ENCODE measurements around the gene GATA3. TPM values are rescaled to one million over a fixed set of nuclear protein-coding genes. Genes with fewer than 3 reads are reported as not detected.

The GATA3 gene
- total and polyA plus RNA-seq, 9 of the 15 experiments (the other 6 are each of a cell fraction or from before 2014, with no cell fraction given) = 0.01 to 0.24 (median 0.09) TPM; not detected in 6

- H3K27me3 ChIP-seq (ENCODE audit: control insufficient read depth in 2 of 2, insufficient read depth in 2 of 2, low read length in 2 of 2) = no peaks in the 10 kb centered on the region
- no peaks in the 10 kb centered on the region for H3K4me1 ChIP-seq (replicated peaks in 1 of 2; ENCODE audit: control insufficient read depth in 2 of 2, insufficient read depth in 2 of 2, low read length in 2 of 2)
- no peak overlapping the region for H3K4me3 ChIP-seq
- H4K20me1 ChIP-seq (replicated peaks; ENCODE audit: control insufficient read depth, insufficient read depth, low read length) = no peaks in the 10 kb centered on the region
- in situ Hi-C loops (cut with MboI) (no loop called here), intact Hi-C loops (cut with micrococcal nuclease) (no loop called here)
- no peaks in the 10 kb centered on the region for H3K9me1 ChIP-seq (ENCODE audit: control insufficient read depth, insufficient read depth, low read length)
- no peaks in the 10 kb centered on the region for H3K9me3 ChIP-seq (replicated peaks; ENCODE audit: control insufficient read depth, insufficient read depth, low read depth, low read length)
- 93% methylated on average over 10 of the region's 10 CpGs for WGBS (ENCODE audit: insufficient coverage, low coverage, missing lambda C conversion rate)
- no peak overlapping the region for H2AFZ ChIP-seq (ENCODE audit: low read depth, low read length)
- no peaks in the 10 kb centered on the region for H3K79me2 ChIP-seq (ENCODE audit: control insufficient read depth, insufficient read depth, low read length)
- H3K36me3 ChIP-seq (ENCODE audit: control insufficient read depth, insufficient read depth, low read length) = peaks cover 20% of the 10 kb centered on the region; the same call in 2 of the 3 replicates
- ATAC-seq = no peak
- no peak overlapping the region for H3K27ac ChIP-seq (ENCODE audit: extremely low read depth, low read depth, low read length)
- CTCF ChIA-PET (ENCODE audit: low intra/inter-chr PET ratio) = no interaction called here
- POLR2A ChIA-PET = no interaction called here
- FAIRE-seq = no peak
- no TSS peak for BruUV-seq (replicated peaks)
- no peak overlapping the region for H3K9ac ChIP-seq (ENCODE audit: insufficient read depth in 1 of 2, low read depth in 2 of 2, low read length in 2 of 2)
- DNase-seq (ENCODE audit: extremely low read depth in 1 of 4, low spot score in 3 of 4) = no peak
- H3K4me2 ChIP-seq (ENCODE audit: insufficient read depth, low read length) = no peak overlapping the region
- TF ChIP-seq FOXJ3 (CRISPR knock-in tag; IDR thresholded peaks at IDR 0.05) = no peak
- no peak for TF ChIP-seq POLR2H (tag; IDR thresholded peaks at IDR 0.05; ENCODE audit: low read depth)
- TF ChIP-seq ZNF12 (CRISPR knock-in tag; IDR thresholded peaks at IDR 0.05) = no peak
- TF ChIP-seq HNRNPUL1 (IDR thresholded peaks at IDR 0.05; ENCODE audit: low read length) = no peak
- TF ChIP-seq, protein P1, sequence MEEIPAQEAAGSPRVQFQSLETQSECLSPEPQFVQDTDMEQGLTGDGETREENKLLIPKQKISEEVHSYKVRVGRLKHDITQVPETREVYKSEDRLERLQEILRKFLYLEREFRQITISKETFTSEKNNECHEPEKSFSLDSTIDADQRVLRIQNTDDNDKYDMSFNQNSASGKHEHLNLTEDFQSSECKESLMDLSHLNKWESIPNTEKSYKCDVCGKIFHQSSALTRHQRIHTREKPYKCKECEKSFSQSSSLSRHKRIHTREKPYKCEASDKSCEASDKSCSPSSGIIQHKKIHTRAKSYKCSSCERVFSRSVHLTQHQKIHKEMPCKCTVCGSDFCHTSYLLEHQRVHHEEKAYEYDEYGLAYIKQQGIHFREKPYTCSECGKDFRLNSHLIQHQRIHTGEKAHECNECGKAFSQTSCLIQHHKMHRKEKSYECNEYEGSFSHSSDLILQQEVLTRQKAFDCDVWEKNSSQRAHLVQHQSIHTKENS (CRISPR knock-in tag; IDR thresholded peaks at IDR 0.05) = no peak
- no peak for TF ChIP-seq ZEB2 (IDR thresholded peaks at IDR 0.05)
- no peak for TF ChIP-seq MAZ (CRISPR knock-in tag; conservative IDR thresholded peaks at IDR 0.05 in 1 of 2, IDR thresholded peaks at IDR 0.05 in 1 of 2)
- TF ChIP-seq, protein P2, sequence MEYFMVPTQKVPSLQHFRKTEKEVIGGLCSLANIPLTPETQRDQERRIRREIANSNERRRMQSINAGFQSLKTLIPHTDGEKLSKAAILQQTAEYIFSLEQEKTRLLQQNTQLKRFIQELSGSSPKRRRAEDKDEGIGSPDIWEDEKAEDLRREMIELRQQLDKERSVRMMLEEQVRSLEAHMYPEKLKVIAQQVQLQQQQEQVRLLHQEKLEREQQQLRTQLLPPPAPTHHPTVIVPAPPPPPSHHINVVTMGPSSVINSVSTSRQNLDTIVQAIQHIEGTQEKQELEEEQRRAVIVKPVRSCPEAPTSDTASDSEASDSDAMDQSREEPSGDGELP (CRISPR knock-in tag; IDR thresholded peaks at IDR 0.05; ENCODE audit: borderline replicate concordance) = no peak
- TF ChIP-seq PCBP2 (IDR thresholded peaks at IDR 0.05; ENCODE audit: low read depth, low read length, poor library complexity, severe bottlenecking) = no peak
- TF ChIP-seq BRCA1 (IDR thresholded peaks at IDR 0.05) = no peak
- no peak for TF ChIP-seq BRCA1 (CRISPR knock-in tag; IDR thresholded peaks at IDR 0.05)
- TF ChIP-seq, protein P3, sequence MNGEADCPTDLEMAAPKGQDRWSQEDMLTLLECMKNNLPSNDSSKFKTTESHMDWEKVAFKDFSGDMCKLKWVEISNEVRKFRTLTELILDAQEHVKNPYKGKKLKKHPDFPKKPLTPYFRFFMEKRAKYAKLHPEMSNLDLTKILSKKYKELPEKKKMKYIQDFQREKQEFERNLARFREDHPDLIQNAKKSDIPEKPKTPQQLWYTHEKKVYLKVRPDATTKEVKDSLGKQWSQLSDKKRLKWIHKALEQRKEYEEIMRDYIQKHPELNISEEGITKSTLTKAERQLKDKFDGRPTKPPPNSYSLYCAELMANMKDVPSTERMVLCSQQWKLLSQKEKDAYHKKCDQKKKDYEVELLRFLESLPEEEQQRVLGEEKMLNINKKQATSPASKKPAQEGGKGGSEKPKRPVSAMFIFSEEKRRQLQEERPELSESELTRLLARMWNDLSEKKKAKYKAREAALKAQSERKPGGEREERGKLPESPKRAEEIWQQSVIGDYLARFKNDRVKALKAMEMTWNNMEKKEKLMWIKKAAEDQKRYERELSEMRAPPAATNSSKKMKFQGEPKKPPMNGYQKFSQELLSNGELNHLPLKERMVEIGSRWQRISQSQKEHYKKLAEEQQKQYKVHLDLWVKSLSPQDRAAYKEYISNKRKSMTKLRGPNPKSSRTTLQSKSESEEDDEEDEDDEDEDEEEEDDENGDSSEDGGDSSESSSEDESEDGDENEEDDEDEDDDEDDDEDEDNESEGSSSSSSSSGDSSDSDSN (IDR thresholded peaks at IDR 0.05; ENCODE audit: borderline replicate concordance in 1 of 2, low read depth in 2 of 2, low read length in 2 of 2) = no peak
- no peak for TF ChIP-seq CHCHD3 (CRISPR knock-in tag; IDR thresholded peaks at IDR 0.05)
- TF ChIP-seq, protein P4, sequence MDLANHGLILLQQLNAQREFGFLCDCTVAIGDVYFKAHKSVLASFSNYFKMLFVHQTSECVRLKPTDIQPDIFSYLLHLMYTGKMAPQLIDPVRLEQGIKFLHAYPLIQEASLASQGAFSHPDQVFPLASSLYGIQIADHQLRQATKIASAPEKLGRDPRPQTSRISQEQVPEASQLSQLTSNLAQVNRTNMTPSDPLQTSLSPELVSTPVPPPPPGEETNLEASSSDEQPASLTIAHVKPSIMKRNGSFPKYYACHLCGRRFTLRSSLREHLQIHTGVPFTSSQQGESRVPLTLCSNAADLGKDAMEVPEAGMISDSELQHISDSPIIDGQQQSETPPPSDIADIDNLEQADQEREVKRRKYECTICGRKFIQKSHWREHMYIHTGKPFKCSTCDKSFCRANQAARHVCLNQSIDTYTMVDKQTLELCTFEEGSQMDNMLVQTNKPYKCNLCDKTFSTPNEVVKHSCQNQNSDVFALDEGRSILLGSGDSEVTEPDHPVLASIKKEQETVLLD (IDR thresholded peaks at IDR 0.05) = no peak
Measured at GRCh38 chr10:8013619-8014018, 40.9 kb upstream of the GATA3 start.
